HG03095 (cell line): ENCODE measurements around the gene PRIM2.
"Not testable (repeated sequence)": the region's sequence is repeated elsewhere in the genome, so short reads cannot be mapped to it uniquely, and the experiment has no call there.

Experiments
- ATAC-seq: cut with Tn5 transposase; IDR thresholded peaks from one replicate; pipeline ENCODE4 v1.9.1; 2021; ENCODE audit warnings: moderate library complexity; ENCODE audit not compliant: unreplicated experiment

Gene PRIM2

DNA sequence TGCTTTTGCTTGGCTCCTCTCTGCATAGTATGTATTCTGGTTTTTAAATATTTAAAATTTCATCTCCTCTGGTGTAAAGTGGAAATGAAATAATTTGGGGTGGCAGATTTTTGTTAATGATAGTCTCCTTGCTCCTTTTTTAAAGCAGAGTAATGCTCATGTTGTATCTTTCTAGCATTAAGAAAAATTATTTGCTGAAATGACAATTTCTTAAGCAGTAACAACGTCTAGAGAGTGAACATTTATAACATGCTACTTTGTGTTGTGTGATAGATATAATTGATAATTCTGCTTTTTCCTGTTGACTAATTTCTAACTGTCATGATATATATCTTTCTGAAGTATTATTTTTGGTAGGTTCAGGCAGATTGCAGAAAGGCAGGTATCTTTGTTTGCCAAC, 127.4 kb downstream of the PRIM2 start:
- not testable (repeated sequence) for ATAC-seq

GRCh38 chr6:57445379-57445778, 127.9 kb downstream of the PRIM2 start:
- peak; percentile 39 for ATAC-seq

DNA sequence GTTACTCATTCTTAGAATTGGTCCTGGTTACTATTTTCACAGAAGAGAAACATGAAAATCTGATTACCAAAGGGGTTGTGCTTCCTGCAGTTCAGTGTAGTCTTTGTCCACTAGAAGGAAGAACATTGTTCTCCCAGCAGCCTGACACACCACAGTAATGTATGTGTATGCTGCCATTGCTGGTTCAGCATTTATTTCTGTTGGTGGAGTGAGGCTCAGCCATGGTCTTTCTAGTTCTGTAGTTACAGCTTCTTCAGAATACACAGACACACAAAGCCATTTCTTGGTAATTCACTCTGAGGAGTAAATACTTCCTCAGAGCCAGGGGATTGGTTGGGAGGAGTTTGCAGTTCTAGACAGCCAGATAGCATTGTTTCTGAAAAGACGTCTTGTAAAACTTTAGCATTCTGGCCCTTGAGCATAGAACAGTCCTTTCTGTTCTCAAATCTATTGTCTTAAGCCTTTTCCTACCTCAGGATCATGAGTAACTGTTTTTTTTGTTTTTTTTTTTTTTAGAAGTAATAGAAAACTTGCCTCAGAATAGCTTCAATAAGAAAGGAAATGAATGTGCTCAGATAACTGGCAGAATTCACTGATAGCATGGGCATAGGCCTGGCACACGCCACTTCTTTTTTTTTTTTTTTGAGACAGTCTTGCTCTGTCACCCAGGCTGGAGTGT, 128.5 kb downstream of the PRIM2 start:
- ATAC-seq = peak; percentile 68

- ATAC-seq = not testable (repeated sequence)
Measured at GRCh38 chr6:57449496-57450066, 132.2 kb downstream of the PRIM2 start.

DNA sequence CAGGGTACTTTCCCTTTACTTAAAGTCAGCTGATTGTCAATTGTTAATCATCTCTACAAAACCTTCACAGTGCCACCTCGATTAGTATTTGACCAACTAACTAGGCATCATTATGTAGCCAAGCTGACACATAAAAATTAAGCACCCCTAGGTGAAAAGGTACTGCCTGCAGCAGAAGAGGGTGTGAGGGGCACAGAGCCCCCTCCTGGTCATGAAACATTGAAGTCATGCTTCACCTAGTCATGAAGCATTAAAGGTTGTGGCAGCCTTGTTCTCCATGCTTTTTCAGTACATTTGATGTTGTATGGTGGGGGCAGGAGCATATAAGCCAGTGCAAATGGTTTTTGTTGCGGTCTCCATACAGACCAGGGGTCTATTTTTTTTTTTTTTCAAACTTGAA, 142.4 kb downstream of the PRIM2 start:
- ATAC-seq = not testable (repeated sequence)

DNA sequence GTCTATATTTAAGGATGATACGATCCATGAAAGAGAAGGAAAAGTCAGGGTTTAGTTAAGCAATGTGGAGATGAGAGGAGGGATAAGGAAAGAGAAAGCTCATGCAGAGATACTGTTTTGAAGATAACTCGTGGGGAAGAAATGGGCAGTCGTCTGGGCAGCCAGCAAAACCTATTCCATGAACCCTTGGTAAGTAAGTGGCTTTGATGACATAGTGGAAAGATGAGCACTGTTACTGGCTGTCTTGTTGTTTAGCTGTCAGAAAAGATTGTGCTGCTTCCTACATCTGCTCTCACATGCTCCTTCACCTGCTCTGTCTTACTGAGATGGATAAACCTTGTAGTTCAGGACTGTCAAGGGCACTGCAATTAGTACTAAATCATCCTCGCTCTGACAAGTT, 143.6 kb downstream of the PRIM2 start:
- ATAC-seq = not testable (repeated sequence)

DNA sequence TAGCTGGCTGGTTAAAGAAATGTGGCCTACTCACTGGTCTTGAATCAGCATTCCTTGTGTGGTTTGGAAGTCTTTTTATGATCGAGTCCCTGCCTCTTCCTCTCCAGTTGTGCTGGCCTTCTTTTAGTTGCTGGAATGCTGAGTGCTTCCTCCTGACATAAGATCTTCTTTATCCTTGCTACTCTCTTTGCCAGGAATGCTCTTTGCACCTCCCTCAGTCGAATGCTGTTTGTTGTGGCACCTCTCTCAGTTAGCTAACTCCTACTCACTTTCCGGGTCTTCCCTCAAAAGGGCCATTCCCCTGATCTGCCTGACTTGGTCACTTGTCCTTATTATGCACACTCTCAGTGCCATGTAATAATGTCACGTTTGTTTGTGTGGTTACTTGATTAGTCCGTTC, 146.4 kb downstream of the PRIM2 start:
- not testable (repeated sequence) for ATAC-seq

- not testable (repeated sequence) for ATAC-seq
Measured at GRCh38 chr6:57465968-57466367, 148.5 kb downstream of the PRIM2 start.

DNA sequence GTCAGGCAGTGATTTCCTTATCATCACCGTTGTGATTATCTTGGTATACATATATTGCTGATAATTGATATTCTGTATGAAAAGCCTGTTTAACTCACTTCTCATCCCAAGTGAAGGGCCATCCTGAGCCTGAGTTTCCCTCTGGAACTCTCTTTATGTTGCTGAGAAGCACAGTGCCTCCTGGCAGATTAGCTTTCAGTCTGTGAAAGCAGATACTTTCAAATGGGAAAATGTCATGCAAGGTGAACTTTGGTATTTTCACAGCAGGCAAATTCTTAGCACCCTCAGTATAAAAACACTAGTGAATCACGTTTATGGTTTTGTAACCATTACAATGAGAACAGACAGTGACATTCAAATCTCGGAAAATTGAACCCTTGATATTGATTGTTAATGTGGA, 151.6 kb downstream of the PRIM2 start:
- ATAC-seq = no peak

GRCh38 chr6:57470148-57470547, 152.7 kb downstream of the PRIM2 start:
- ATAC-seq = not testable (repeated sequence)

- ATAC-seq = not testable (repeated sequence)
Measured at GRCh38 chr6:57471314-57471864, 154.0 kb downstream of the PRIM2 start.

DNA sequence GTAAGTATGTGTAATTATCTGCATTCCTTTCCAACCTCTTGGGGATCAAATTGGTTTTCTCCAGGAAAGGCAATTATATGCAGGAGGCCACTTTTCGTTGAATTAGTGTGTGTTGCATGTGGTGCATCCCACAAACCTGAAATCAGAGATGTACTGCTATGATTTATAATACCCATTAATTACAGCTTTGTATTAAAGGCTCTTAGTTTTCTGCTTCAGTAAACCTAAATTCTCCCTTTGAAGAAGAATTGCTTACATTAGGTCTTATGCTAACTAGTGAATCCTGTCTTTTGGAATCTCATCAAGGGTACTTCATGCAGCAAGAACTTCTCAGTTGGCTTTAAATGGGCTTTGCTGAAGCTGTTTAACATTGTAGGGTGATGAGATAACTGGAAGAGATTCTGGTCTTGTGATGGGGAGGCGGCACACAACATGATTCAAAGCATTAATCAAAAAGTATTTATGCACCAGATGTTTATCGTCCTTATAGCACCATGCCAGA, 155.5 kb downstream of the PRIM2 start:
- ATAC-seq = not testable (repeated sequence)

DNA sequence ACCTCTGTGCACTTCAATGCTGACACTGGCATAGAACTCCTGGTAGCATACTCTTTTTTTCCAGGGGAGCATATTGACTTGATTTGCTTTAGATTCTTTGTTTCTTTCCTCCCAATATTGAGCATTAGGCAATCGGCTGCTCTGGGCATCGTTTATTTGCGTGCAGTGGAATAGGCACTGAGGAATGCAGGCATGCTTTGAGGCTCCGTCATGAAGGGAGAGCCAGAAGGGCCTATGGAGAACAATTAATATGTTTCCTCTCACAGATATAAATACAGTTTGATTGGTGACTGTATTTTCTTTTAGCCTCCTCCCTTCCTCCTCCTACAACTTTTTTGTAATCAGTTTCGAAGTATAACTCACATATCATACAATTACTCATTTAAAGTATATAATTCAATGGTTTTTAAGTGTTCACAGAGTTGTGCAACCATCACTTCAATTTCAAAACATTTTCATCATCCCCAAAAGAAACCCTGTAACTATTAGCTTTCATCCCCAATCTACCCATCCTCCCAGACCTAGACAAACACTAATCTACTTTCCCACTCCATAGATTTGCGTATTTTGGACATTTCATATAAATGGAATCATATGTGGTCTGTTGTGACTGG, 157.5 kb downstream of the PRIM2 start:
- ATAC-seq = not testable (repeated sequence)

GRCh38 chr6:57475656-57476055, 158.2 kb downstream of the PRIM2 start:
- not testable (repeated sequence) for ATAC-seq

- ATAC-seq = not testable (repeated sequence)
Measured at GRCh38 chr6:57480194-57480593, 162.8 kb downstream of the PRIM2 start.

DNA sequence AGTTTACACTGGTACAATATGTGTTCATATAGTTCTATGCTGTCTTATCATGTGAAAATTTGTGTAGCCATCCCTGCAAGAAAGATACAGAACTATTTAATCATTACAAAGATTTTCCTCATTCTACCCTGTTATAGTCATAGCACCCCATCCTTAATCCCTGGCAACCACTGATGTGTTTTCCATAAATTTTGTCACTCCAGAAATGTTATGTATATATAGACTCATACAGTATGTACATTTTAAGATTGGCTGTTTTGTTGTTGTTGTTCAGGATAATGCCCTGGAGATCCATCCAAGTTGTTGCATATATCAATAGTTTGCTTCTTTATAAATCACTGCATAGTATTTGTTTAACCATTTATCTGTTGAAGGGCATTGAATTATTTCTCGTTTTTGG, 163.7 kb downstream of the PRIM2 start:
- ATAC-seq = not testable (repeated sequence)

DNA sequence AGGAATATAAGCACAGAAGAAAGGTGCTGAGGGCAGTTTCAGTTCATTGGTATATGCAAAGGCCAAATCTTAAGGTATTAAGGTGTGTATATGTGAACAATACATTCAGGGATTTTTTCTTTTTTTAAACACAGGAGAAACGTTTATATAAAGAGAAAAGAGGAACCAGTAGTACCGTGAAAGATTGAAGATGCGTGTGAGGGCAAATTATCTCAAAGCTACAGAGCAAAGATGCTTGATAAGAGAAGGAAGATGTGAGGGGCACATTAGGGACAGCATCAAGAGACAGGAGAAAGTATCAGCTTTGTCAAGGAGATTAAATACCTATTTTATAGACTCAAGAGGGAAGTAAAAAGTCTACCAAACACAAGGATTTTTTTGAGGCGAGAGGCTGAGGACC, 165.0 kb downstream of the PRIM2 start:
- not testable (repeated sequence) for ATAC-seq

GRCh38 chr6:57486494-57487081, 169.2 kb downstream of the PRIM2 start:
- not testable (repeated sequence) for ATAC-seq

DNA sequence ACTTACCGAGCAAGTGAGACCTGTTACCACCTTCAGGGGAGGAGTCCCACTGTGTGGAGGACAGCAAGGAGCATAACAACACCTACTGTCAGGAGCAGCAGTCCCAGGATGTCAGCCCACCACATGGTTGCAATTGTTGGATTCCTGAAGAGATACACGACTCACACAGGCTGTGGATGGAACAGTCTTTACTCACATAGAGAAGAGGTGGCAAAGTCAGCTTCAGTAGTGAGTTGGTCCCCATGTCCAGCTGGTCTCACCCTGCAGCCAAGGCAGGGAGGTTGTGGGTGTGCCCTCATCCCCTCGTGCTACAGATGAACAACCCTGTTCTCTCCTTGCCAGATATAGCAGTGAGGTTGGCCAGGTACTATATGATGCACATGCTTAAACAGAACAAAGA, 171.1 kb downstream of the PRIM2 start:
- not testable (repeated sequence) for ATAC-seq

GRCh38 chr6:57489887-57490286, 172.5 kb downstream of the PRIM2 start:
- ATAC-seq = not testable (repeated sequence)

- ATAC-seq = not testable (repeated sequence)
Measured at GRCh38 chr6:57491795-57492194, 174.4 kb downstream of the PRIM2 start.
